ENCODE measurements around the gene PPM1H.
"Not testable (repeated sequence)": the region's sequence is repeated elsewhere in the genome, so short reads cannot be mapped to it uniquely, and the experiment has no call there.

The PPM1H gene

DNA sequence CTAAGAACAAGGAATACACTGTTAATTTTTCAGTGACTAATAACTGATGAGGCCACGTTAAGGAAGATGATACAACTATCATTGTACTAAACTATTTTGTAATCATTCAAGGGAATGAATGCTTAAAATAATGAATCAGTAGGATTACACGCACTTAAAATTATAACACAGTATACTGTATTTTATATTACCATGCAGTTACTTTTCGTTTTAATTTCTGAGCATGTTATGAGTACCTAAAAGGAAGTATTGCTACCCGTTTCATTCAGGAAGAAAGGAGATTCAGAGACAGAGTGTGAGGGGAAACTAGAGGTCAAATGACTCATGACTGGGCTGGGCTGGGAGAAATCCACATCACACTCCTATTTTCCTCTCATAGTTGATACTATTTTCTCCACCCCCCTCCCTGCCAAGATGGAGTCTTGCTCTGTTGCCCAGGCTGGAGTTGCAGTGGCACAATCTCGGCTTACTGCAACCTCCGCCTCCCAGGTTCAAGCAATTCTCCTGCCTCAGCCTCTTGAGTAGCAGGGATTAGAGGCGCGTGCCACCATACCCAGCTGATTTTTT, 202.0 kb downstream of the PPM1H start:
- Histone ChIP-seq H3K27me3 (no peaks in the 10 kb centered on the region), H3K4me2 (peak overlapping the region in 5 of 11 experiments; percentile 37 to 73 (median 59); a peak in 9 of 22 replicates), H3K36me3 (no peaks in the 10 kb centered on the region; a peak in 1 of 22 replicates), H3K9me3 (replicated peaks in 1 of 11) (no peaks in the 10 kb centered on the region), H3K4me1 (peaks cover 0 to 56% (median 14%) of the 10 kb centered on the region in 10 experiments; a peak in 11 of 20 replicates), H4K20me1 (no peaks in the 10 kb centered on the region), H3K27ac (peak overlapping the region in 2 of 11 experiments; percentile 51 to 54; a peak in 4 of 22 replicates), H3K4me3 (no peak overlapping the region), H3K9ac (no peak overlapping the region)
- TF ChIP-seq Cebpa-rat (IDR thresholded peaks at IDR 0.05), result no peak

DNA sequence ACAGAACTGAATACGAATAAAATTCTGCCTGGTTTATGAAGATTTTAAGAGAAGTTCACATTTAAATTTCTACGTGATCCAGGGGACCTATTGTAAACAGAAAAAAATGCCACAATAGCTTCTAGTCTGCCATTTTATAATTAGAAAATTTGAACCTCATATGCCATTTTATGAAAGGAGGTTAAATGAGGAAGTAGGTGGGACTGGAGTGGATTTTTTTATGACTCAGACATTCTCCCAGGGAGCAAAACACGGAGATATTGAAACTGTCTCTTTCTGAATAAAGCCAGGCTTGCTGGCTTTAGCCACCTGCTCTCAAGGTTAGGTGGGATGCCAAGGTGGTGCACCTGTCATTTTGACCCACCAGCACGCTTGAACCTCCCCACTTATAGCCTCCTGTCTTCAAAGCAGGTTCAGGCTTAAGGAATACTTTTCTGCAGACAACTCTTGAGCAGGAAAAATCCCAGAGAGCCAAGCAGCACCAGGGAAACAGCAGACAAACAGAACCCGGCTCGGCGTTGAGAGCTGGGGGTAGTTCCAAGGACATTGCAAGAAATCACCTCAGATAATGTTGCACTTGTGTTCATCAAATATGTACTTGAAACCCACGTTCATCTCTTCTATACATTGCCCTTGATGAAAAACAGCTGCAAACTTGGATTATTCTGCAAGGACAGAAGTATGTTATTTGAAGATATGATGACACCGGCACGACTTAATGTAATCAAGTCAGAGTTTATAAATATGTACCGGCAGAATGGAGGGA, 203.7 kb downstream of the PPM1H start:
- peaks cover 0 to 56% (median 14%) of the 10 kb centered on the region in 10 experiments; a peak in 11 of 20 replicates for H3K4me1 ChIP-seq
- peak overlapping the region in 6 of 11 experiments; percentile 46 to 94 (median 62); a peak in 12 of 22 replicates for H3K4me2 ChIP-seq
- no peak for TF ChIP-seq Cebpa-rat (IDR thresholded peaks at IDR 0.05)
- no peak overlapping the region for H3K9ac ChIP-seq
- H3K36me3 ChIP-seq, result no peaks in the 10 kb centered on the region; a peak in 1 of 22 replicates
- no peaks in the 10 kb centered on the region for H4K20me1 ChIP-seq
- H3K27me3 ChIP-seq, result no peaks in the 10 kb centered on the region
- H3K4me3 ChIP-seq, result no peak overlapping the region
- no peaks in the 10 kb centered on the region for H3K9me3 ChIP-seq (replicated peaks in 1 of 11)
- H3K27ac ChIP-seq, result peak overlapping the region in 2 of 11 experiments; percentile 31 to 39; a peak in 2 of 22 replicates

DNA sequence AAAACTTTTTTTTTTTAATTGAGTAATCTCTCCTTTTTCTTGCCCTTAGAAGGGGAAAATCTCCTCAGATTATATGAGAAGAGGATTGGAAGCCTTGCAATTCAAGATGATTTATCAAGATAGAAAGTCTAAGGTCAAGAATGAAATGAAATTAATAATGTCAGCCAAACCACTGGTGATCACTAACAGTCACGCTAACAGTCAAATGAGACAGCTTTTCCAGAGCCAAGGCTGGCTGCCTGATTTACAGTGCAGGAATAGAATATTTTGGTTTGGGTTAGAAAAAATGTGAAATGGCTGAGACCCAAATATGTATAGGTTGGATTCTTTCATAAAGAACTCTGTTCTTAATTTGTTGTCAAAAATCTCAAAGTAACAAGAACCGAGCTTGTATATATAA, 204.3 kb downstream of the PPM1H start:
- Histone ChIP-seq H3K36me3 (no peaks in the 10 kb centered on the region; a peak in 1 of 22 replicates), H3K27me3 (no peaks in the 10 kb centered on the region), H3K27ac (peak overlapping the region in 2 of 11 experiments; percentile 31 to 39; a peak in 2 of 22 replicates), H3K9ac (no peak overlapping the region), H3K4me1 (peaks cover 0 to 56% (median 14%) of the 10 kb centered on the region in 10 experiments; a peak in 11 of 20 replicates), H3K4me2 (peak overlapping the region in 3 of 11 experiments; percentile 59 to 94 (median 66); a peak in 3 of 22 replicates), H4K20me1 (no peaks in the 10 kb centered on the region), H3K4me3 (no peak overlapping the region), H3K9me3 (replicated peaks in 1 of 11) (no peaks in the 10 kb centered on the region)
- no peak for TF ChIP-seq Cebpa-rat (IDR thresholded peaks at IDR 0.05)

DNA sequence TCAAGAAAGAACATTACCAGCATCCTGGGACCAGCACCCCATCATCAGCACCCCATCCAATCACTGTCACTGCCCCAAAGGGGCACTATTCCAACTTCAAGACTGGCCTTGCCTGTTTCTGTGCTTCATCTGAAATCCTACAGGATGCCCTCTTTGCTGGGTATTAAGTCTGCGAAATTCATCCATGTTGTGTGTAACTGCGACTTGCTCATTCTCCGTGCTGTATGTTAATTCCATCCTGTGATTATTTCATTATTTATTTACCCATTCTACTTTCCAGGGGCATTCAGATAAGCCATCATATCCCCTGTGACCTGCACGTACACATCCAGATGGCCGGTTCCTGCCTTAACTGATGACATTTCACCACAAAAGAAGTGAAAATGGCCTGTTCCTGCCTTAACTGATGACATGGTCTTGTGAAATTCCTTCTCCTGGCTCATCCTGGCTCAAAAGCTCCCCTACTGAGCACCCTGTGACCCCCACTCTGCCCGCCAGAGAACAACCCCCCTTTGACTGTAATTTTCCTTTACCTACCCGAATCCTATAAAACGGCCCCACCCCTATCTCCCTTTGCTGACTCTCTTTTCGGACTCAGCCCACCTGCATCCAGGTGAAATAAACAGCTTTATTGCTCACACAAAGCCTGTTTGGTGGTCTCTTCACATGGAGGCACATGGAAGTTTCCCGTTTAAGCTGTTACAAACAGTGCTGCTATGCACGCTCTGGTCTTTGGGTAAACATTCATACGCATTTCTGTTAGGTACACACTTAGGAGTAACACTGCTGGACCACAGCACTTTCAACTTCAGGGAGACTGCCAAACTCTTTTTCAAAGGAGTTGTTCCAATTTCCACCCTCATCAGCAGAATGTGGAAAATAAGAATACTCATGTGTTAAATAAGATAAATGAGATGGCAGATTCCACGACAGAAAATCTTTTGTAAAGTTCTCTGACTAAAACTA, 205.1 kb downstream of the PPM1H start:
- H3K4me1 ChIP-seq, result peaks cover 0 to 61% (median 16%) of the 10 kb centered on the region in 10 experiments; a peak in 11 of 20 replicates
- not testable (repeated sequence) for H4K20me1 ChIP-seq; H3K27me3 ChIP-seq; H3K36me3 ChIP-seq; H3K9me3 ChIP-seq (replicated peaks in 1 of 11); H3K9ac ChIP-seq; H3K27ac ChIP-seq; H3K4me3 ChIP-seq
- peak overlapping the region in 4 of 11 experiments; percentile 63 to 92 (median 76); a peak in 4 of 22 replicates for H3K4me2 ChIP-seq

DNA sequence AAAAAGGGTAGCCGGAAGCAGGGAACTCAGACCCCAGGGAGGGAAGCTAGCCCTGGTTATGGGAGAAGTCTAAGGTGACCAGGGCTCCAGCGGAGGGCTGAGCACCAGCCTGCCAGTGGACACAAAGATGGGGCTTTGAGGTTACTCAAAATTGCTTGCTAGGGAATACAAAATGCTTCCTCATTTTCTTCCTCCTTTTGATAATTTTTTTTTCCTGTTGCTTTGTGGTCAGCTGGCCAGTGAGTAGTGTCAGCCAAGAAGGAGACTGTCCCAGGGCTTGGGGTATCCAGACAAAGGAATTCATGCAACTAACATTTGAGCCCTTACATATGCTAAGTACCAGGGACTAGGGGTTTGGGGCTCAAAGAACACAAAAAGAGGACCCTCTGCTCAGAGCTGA, 206.2 kb downstream of the PPM1H start:
- peaks cover 0 to 61% (median 17%) of the 10 kb centered on the region in 10 experiments; a peak in 11 of 20 replicates for H3K4me1 ChIP-seq

DNA sequence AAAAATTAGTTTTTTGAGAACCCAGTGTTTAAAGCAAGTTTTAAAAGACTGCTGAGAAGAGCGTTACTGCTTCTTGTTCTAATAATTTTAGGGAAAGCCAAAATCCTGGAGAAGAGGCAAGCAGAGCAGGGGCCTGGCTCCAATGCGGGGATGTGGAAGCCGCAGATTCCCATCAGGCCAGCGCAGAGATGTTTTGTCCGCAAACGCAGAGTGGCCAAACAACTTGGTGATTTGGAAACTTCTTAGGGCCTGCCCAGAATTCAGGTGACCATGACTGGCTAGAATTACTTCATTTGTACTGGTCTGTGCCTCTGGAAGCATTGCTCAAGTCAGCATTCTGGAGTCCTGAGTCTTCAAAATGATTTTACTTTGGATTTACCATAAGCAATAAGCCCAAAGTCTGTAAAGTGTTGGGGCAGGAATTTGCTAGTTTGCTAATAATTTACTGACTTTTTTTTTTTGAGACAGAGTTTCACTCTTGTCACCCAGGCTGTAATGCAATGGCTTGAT, 208.4 kb downstream of the PPM1H start:
- H3K27ac ChIP-seq, result no peak overlapping the region

More for the DNA sequence above, 206.2 kb downstream of the PPM1H start:
- no peaks in the 10 kb centered on the region for H4K20me1 ChIP-seq
- peak overlapping the region in 2 of 11 experiments; percentile 9 to 26; a peak in 1 of 22 replicates for H3K27ac ChIP-seq
- no peak overlapping the region for H3K4me3 ChIP-seq
- H3K27me3 ChIP-seq, result no peaks in the 10 kb centered on the region
- peak overlapping the region in 5 of 11 experiments; percentile 31 to 92 (median 66); a peak in 9 of 22 replicates for H3K4me2 ChIP-seq
- no peaks in the 10 kb centered on the region for H3K36me3 ChIP-seq
- TF ChIP-seq Cebpa-rat (IDR thresholded peaks at IDR 0.05), result no peak
- H3K9ac ChIP-seq, result no peak overlapping the region
- H3K9me3 ChIP-seq (replicated peaks in 1 of 11), result no peaks in the 10 kb centered on the region

DNA sequence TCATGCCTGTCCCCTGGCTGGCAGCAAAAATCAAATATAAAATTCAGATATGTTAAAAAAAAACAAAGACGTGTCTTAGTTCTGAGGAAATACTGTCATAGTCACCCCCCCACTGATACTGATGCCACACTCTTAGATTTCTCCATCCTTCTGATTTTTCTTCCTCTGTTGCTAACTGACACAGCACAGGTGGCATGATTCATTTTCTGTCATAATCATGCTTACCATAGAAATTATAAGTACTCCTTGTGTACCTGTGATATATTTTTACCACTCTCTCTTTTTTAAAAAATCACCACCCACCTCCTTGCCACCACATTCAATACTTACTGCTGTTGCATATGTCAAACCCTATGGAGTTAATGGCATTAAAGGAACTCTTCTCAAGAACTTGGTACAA, 209.2 kb downstream of the PPM1H start:
- no peak for TF ChIP-seq Cebpa-rat (IDR thresholded peaks at IDR 0.05)
- Histone ChIP-seq H3K9me3 (replicated peaks in 1 of 11) (no peaks in the 10 kb centered on the region), H3K4me2 (no peak overlapping the region), H3K4me3 (no peak overlapping the region), H3K9ac (no peak overlapping the region), H3K27me3 (no peaks in the 10 kb centered on the region), H4K20me1 (no peaks in the 10 kb centered on the region), H3K27ac (no peak overlapping the region), H3K4me1 (peaks cover 0 to 31% (median 6%) of the 10 kb centered on the region in 10 experiments; a peak in 11 of 20 replicates), H3K36me3 (no peaks in the 10 kb centered on the region)

More for the DNA sequence above, 208.4 kb downstream of the PPM1H start:
- Histone ChIP-seq H3K9ac (no peak overlapping the region), H3K4me3 (no peak overlapping the region), H4K20me1 (no peaks in the 10 kb centered on the region), H3K4me1 (peaks cover 0 to 38% (median 12%) of the 10 kb centered on the region in 10 experiments; a peak in 11 of 20 replicates), H3K27me3 (no peaks in the 10 kb centered on the region), H3K9me3 (replicated peaks in 1 of 11) (no peaks in the 10 kb centered on the region), H3K4me2 (no peak overlapping the region), H3K36me3 (no peaks in the 10 kb centered on the region)
- TF ChIP-seq Cebpa-rat (IDR thresholded peaks at IDR 0.05), result no peak

DNA sequence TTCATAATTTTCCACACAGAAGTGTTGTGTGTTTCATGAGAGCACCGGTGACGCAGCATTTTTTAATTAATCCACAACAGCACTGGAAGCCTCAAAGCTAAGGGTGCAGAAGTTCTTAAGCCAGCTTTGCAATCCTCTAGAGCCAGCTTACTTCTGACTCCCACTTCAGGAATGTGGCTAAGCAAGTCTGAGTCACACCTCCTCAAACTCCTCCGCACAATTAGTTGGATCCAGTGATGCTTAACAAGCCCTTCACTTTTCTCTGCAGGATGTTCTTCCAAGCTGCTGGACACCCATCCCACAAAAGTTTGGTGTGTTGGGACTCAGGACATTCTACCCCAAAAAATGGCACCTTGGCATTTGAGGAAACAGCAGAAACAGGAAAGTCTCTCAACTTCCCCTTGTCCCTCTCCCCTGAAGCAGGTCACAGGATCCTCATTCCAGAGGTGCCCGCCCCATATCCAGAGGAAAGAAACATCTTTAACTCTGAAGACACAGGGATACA, 210.0 kb downstream of the PPM1H start:
- Histone ChIP-seq H3K4me2 (peak overlapping the region in 3 of 11 experiments; percentile 26 to 51 (median 27); a peak in 5 of 22 replicates), H3K27ac (no peak overlapping the region), H4K20me1 (no peaks in the 10 kb centered on the region), H3K9ac (no peak overlapping the region), H3K36me3 (0 out of 22 replicates have a peak, but pooled peaks cover 0 to under 1% (median 0%) of the 10 kb centered on the region in 11 experiments), H3K4me1 (peaks cover 0 to 24% (median 6%) of the 10 kb centered on the region in 10 experiments; a peak in 10 of 20 replicates), H3K27me3 (no peaks in the 10 kb centered on the region), H3K9me3 (replicated peaks in 1 of 11) (no peaks in the 10 kb centered on the region), H3K4me3 (no peak overlapping the region)
- no peak for TF ChIP-seq Cebpa-rat (IDR thresholded peaks at IDR 0.05)

All from BLaER1 treated with 17β-estradiol and CSF1 and Interleukin-3, amounts not matched to agents 10 nM and 100 nM (cell line).